Fibroblast of skin of right quadriceps (primary cell): Measurements from ENCODE around the gene SYP.
A peak's percentile ranks its signal among the peaks of the same experiment; 100 is the strongest.

Source experiments
- DNase-seq: peaks from one replicate; pipeline ENCODE4 v3.0.0-alpha.2; 2013

Gene SYP

GRCh38 chrX:49214996-49215526 is 15.1 kb upstream of the SYP start:
- DNase-seq, result no peak

DNA sequence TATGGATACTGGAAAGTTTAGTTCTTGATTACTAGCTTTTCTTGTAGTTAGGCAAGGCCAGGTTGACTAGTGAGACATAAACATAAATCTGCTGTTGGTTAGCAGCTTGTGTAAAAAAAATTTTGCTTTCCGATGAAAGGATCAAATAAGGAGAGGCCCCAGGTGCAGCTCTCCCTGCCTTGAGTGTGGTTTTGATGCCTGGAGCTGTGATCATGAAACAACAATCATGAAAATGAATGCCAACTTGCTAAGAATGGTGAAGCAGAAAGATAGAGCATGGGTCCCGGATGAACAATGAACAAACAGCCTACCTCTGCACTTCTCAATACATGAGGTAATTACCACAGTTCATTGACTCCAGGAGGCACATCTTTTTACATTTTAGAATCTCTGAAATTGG is 14.4 kb upstream of the SYP start:
- DNase-seq, result no peak

GRCh38 chrX:49212861-49213260 is 12.9 kb upstream of the SYP start:
- DNase-seq, result no peak

GRCh38 chrX:49212209-49212608 is 12.2 kb upstream of the SYP start:
- no peak for DNase-seq

DNA sequence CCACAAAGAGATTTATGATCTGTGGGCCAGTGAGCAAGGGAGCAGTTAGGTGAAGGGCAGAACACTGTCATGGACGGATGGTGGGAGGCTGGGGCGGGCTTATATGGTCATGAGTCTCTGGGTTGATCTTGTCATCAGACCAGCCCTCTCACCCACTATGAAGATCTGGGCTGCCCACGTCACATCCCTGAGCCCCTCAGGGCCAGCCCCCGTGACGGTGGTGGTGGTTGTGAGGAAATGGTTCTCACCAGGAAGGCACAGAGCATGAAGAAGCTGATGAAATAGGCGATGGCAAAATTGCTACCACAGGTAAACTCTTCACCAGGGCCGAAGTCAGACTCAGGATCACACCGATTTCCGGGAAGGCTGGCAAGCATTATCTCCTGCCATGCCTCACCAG is 11.1 kb upstream of the SYP start:
- DNase-seq, result no peak

- no peak for DNase-seq
These were observed 10.4 kb upstream of the SYP start for GRCh38 chrX:49210406-49210805.

DNA sequence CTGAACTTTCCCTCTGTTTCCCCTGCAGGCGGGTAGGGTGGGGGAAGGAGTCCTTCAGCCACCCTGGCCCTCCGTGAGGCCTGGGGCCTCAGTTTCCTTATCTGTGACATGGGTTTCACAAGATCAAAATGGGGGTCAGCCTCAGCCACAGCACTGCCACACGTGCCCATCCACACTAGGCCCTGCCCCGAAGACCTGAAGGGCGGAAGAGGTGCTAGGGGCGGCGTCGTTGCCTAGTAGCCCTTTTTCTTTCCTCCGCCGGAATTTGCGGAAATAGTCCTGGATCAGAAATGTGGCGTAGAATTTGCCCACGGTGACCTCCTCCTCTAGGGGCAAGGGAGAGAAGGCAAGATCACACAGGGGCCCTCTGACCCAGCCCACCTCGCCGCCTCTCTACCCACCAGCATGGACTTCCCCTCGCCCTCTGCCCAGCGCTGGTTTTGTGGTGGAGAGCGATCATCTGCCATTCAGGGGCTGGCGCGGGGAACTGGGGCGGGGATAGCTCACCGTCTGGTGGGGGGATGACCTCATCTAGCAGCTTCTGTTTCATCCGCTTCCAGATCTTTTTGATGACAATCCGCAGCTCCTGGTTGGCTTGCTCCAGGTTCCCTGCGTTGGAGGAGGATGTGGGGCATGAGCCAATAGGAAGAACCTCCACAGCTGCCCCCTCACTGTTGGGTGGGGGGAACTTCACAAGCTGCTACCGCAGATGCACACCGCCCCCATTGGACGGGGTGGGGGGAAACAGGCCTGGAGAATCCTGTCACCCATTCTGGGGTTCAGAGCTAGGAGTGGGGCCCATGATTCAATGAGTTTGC is 9.7 kb upstream of the SYP start:
- no peak for DNase-seq

- no peak for DNase-seq
These were observed 8.4 kb upstream of the SYP start for GRCh38 chrX:49208399-49208798.

- no peak for DNase-seq
These were observed 6.5 kb upstream of the SYP start for GRCh38 chrX:49206543-49206942.

GRCh38 chrX:49205443-49205842 is 5.5 kb upstream of the SYP start:
- no peak for DNase-seq

DNA sequence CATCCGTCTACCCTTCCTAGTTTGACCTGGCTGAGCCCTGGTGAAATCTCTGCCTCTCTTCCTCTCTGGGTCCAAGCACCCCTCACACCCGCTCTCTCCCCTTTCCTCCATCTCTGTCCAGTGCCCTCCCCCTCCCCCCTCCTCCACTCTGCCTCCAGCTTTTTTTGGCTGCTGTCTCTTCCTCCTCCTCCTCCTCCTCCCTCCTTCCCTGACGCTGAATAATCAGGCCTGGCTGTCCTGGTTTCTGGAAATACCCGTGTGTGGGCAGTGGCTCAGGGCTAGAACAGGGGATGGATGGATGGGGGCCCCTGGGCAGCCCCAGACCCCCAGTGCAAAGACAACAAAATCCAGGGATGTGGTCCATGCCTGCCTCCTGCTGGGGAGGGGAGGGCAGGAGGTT is 4.7 kb upstream of the SYP start:
- no peak for DNase-seq

GRCh38 chrX:49204017-49204416 is 4.0 kb upstream of the SYP start:
- no peak for DNase-seq

DNA sequence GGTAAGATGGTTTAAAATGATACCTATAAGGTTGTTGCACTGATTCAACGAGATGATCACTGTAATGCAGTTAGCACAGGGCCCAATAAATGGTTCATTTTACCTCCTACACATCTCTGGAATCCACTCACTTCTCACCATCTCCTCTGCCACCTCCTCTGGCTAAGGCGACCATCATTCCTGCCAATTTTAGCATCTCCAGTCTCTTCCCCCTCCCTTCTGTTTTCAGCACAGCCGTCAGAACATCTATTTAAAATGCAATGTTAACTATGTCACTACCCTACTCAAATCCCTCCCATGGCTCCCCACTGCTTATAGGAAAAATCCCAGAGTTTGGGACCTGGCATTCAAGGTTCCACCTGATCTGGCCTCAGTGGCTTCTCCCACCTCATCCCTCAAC is 3.5 kb upstream of the SYP start:
- DNase-seq, result no peak

DNA sequence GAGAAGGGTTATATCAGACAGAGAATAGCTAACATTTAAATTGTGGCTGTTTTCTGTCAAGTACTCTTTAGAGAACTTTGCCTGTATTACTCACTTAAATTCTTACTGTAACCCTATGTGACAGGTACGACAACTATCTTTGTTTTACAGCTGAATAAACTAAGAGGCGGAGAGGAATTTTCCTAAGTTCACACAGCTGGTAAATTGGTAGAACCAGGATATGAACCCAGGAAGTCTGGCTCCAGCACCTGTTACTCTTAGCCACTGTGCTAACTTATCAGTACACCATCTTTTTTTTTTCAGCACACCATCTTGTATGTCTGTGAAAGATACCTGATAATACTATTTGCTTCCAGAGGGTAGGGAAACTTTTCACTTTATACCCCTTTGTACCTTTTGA is 2.0 kb upstream of the SYP start:
- no peak for DNase-seq

GRCh38 chrX:49199315-49199595 is 738 bp downstream of the SYP start:
- no peak for DNase-seq

DNA sequence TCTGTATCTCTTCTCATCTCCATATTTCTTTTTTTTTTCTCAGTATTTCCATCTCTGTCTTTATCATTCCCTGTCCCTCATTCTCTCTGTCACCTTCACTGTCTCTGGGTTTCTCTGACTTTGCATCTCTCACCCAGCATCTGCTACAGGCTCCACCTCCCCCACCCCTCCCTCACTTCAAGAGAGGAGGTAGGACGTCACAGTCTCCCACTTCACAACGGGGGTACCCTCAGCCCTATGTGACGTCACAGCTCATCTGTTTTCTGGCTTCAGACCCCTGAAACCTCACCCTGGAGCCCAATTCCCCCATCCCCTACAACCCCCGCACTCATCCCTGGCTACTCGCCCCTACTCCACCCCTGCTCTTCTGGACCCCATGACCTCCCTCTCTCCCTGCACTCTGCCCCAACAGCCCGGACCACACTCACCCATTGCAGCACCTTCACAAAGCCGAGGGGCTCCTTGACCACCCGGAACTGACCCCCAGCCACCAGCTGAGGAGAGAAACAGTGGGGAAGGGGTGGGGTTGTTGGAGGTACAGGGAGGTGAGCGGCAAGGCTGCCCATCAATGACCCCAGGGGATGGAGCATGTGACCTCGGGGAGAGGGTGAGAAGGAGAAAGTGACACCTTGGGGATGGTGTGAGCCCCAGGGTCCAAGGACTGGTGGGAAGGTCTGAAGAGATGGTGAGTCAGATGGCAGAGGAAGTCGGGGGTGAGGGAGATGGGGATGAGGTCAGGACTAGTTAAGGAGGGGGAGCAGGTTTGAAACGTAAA is 1.3 kb downstream of the SYP start:
- no peak for DNase-seq

DNA sequence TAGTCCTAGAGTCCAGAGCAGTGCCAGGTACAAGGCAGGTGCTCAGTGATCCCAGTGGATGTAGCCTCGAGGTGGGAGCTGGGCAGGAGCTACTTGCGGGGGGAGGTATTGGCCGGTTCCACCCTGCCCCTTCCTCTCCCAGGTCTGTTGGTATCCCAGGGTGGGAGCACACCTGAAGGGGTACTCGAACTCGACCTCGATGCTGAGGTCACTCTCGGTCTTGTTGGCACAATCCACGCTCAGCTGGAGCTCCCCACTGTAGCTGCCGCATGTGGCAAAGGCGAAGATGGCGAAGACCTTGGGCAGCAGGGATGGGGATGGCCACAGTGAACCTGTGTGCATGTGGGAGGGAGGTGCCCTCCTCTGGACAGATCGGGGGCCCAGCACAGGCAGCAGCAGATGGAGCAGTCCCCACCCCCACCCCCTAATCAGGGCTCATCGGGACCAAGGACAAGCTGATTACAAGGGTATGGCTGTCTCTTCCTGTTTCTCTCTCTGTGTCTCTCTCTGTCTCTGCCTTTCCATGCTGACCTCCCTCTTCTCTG is 2.4 kb downstream of the SYP start:
- DNase-seq, result no peak

GRCh38 chrX:49193542-49193964 is 6.4 kb downstream of the SYP start:
- DNase-seq, result no peak

DNA sequence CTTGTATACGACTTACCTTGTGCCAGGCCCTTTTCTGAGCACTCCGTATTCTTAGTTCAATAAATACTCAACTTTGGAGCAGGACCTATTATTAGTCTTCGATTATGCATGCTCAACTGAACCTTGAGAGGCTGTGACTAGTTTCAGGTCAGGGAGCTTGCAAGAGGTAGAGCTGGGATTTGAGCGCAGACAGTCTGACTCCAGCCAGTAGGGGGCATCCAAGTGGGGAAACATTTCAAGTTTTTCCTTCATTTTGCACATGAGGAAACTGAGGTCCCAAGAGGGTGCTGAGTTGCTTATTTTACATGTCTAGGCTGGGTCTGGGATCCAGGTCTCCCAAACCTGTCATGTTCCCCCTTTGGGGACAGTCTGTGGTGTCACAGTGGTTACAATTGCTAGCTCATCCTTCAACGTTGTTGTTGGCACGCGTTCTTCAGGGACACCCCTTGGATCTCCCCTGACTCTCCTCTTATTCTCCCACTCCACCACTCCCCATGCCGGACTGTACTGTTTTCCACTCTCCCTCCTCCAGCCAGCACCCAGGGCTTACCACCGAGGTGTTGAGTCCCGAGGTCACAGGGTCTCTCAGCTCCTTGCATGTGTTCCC is 7.2 kb downstream of the SYP start:
- no peak for DNase-seq

DNA sequence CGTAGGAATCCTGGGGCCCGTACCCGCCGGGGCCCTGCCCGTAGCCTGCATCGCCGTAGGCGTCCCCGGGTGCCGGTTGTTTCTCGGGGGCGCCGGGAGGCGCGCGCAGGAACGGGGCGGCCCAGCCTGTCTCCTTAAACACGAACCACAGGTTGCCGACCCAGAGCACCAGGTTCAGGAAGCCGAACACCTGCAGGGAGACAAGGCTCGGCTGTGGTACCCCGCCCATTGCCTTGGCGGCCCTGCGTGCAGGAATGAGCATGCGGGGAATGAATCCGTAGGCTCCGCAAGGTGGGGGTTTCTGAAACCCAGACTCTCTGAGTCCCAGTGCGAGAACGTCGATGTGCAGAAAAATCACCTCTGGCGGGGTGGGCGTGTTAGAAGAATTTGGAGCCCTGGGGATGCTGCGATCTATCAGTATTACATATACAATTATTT is 8.4 kb downstream of the SYP start:
- no peak for DNase-seq

- peak; percentile 99 for DNase-seq
These were observed 9.0 kb downstream of the SYP start for GRCh38 chrX:49190821-49191573.

- no peak for DNase-seq
These were observed 10.4 kb downstream of the SYP start for GRCh38 chrX:49189606-49190005.
